Epithelial cell of proximal tubule (primary cell): Measurements from ENCODE around the gene MYO7B. TPM values are rescaled to one million over a fixed set of nuclear protein-coding genes. Genes with fewer than 3 reads are reported as not detected.

Source experiments
- DNase-seq: peaks from one replicate; pipeline ENCODE4 v3.0.0-alpha.2; 2011; ENCODE audit warnings: low read depth
- H3K4me3 ChIP-seq: 2 replicates; pipeline ENCODE4 v1.5.1; 2011; ENCODE audit warnings: low read depth, mild to moderate bottlenecking, low read length
- total RNA-seq: library from RNA; depleted of rRNA; stranded (reverse); fragments of >200 nt; gene quantifications from 2 replicates; pipeline ENCODE4 v1.2.3, GENCODE V29; 2015
- TF ChIP-seq, protein P1 (sequence below): conservative IDR thresholded peaks from 2 replicates; pipeline ENCODE4 v1.5.1; 2012; ENCODE audit warnings: low read depth, mild to moderate bottlenecking, low read length

Gene MYO7B
- total RNA-seq, 1 donor from 2014 or later, result not detected

DNA sequence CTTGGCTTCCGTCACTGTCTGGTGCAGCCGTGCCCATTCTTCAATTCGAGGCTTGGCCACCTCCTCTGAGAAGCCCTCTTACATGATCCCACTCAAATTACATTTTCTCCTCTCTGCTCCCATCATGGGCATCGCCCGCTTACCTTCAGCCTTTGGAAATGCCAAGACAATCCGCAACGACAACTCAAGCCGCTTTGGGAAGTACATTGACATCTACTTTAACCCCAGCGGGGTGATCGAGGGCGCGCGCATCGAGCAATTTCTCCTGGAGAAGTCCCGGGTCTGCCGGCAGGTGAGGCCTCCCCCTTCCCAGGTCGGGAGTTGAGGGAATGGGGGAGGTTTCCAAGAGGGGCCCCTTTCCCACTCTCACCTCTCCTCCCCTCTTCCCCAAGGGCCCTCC, 38.3 kb downstream of the MYO7B start:
- TF ChIP-seq, protein P1, sequence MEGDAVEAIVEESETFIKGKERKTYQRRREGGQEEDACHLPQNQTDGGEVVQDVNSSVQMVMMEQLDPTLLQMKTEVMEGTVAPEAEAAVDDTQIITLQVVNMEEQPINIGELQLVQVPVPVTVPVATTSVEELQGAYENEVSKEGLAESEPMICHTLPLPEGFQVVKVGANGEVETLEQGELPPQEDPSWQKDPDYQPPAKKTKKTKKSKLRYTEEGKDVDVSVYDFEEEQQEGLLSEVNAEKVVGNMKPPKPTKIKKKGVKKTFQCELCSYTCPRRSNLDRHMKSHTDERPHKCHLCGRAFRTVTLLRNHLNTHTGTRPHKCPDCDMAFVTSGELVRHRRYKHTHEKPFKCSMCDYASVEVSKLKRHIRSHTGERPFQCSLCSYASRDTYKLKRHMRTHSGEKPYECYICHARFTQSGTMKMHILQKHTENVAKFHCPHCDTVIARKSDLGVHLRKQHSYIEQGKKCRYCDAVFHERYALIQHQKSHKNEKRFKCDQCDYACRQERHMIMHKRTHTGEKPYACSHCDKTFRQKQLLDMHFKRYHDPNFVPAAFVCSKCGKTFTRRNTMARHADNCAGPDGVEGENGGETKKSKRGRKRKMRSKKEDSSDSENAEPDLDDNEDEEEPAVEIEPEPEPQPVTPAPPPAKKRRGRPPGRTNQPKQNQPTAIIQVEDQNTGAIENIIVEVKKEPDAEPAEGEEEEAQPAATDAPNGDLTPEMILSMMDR, result no peak
- no peak overlapping the region for H3K4me3 ChIP-seq
- DNase-seq, result no peak

DNA sequence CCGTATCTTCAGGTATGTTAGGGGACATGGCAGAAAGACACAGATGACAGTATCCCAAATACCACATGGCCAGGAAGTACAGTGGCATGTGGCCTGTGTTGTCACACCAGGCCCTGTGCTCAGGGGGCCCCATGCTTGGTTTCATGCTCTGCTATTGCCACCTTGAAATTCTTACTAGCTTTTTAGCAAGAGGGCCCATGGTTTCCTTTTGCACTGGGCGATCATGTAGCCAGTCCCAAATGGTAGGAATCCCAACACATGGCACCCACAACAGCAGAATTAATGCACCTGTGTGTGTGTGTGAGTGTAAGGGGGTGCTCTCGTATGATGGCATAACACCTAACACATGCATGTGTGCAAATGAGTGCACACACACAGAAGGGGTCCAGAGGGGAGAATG, 39.2 kb downstream of the MYO7B start:
- H3K4me3 ChIP-seq, result no peak overlapping the region
- TF ChIP-seq, protein P1, result no peak
- no peak for DNase-seq

DNA sequence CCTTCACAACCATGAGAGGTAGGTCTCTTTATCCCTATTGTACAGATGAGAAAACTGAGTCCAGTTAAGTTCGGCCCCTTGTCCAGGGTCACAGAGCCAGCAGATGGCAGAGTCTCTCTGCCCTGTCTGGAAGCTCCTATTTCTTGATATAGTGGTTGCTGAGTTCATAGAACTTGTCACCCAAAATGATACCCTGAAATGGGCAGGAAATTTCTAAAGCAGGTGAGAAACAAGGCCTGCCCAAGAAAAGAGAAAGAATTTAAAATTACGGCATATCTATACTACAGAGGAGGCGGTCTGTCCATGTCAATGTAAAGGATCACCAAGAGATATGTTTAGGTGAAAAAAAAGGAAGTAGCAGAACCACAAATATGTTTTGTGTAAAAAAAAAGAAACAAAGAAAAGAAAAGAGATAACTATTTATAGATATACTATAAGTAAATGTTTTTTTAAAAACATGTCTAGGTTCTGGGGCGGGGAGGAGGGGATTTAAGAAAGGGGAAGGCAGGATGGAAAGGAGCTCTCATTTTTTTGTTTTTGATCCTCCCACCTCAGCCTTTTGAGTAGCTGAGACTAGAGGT, 39.8 kb downstream of the MYO7B start:
- H3K4me3 ChIP-seq, result no peak overlapping the region
- no peak for DNase-seq
- TF ChIP-seq, protein P1, result no peak

DNA sequence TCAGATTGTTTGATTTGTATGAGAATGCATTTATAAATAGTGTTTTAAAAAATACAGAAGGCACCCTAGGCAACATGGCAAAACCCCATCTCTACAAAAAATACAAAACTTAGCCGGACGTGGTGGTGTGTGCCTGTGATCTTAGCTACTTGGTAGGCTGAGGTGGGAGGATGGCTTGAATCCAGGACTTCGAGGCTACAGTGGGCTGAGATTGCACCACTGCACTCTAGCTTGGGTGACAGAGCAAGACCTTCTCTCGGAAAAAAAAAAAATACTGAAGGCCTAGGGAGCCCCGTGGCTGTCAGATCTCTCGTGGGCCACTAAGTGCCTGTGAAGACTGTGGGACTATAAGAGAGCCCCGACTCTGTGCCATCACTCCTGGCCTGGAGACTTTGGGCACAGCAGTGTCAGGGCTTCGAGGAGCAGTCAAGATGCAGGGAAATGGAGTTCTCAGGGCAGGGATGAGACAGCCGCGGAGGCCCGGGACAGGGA, 40.5 kb downstream of the MYO7B start:
- no peak overlapping the region for H3K4me3 ChIP-seq
- no peak for DNase-seq

DNA sequence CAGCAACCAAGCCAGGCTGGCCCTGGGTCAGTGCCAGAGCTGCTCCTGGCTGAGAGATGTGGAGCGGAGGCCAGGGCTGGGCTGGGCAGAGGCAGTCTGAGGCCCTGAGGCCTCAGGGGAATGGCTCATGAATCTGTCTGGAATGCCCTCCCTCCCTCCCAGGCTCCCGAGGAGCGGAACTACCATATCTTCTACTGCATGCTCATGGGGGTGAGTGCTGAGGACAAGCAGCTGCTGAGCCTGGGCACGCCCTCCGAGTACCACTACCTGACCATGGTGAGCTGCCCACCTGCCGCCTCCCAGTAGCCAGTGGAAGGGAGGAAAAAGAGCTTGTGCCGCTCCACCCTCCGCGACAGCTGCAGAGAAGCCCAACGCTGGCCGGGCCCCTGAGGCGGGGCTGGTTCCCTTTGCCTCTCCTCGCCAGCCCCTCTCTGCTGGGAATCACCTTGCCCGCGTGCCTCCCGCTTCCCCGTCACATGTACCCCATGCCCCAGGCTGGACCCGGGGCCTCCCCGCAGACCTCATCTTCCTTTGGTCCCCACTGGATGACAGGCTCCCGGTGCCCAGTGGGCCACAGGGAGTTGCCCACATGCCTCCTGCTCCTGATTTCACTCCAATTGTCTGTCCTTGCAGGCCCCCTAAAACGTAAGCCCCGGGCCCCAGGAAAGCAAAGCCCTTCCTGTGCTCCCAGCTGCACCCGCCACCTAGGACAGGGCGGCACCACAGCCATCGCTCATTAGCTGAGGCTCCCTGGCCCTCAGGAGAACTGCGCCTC, 41.1 kb downstream of the MYO7B start:
- TF ChIP-seq, protein P1, result no peak
- no peak overlapping the region for H3K4me3 ChIP-seq
- DNase-seq, result no peak

More for the DNA sequence above, 40.5 kb downstream of the MYO7B start:
- TF ChIP-seq, protein P1, result no peak

DNA sequence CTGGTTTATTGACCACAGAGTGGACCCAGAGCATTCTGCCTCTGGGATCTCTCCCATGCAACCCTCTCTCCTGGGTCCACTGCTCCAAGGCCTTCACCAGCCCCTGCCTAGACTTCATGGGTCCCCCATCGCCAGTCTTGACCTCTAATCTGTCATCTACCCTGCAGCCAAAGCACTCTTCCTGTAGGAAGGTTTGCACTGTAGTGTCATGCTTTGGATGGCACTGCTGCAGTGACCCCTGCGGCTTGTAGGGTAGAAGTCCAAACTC, 41.7 kb downstream of the MYO7B start:
- H3K4me3 ChIP-seq, result no peak overlapping the region
- no peak for DNase-seq
- TF ChIP-seq, protein P1, result no peak

DNA sequence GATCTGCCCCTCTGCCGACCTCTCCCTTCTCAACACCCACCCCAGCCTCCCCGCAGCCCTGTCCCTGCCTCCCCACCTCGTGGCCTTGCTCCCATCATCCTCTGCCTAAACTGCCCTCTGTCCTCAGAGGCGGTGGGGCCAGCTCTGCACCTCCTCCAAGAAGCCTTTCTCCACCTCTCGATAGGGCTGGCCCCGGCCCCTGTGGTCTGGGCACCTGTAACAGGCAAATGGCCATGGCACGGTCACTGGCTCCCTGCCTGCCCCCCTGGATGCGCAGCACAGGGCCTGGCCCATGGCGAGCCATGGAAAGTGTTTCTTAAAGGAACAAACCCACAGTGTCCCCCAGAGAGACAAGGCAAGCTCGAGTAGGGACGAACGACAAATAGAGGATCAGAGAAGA, 42.0 kb downstream of the MYO7B start:
- no peak overlapping the region for H3K4me3 ChIP-seq
- DNase-seq, result no peak
- TF ChIP-seq, protein P1, result no peak
